NCI-H2196 (cell line): ENCODE data around the gene KCNJ6.

Source experiments
- DNase-seq: peaks from one replicate; lab custom pipeline; 2025; ENCODE audit not compliant: unreplicated experiment; lab: John Stamatoyannopoulos, UW

The KCNJ6 gene

DNA sequence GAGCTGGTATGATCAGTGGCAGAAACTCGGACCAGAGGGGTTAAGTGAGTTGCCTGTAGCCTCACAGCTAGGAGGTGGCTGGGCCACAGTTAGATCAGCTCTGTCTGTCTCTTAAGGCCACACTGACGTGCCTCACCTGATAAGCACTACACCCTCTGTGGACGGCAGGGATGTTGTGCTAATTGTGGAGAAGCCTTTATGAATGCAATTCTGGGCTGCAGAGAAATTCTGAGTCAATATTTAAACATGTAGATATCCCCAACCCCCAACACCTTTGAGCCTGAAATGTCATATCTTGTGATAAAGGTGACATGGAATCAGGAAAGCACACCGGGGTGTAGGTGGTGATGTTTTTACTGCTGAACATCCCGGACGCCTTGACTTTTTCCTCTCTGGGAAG, 88.3 kb downstream of the KCNJ6 start:
- no peak for DNase-seq

- DNase-seq, result no peak
Observed at GRCh38 chr21:37821786-37822450, 94.3 kb downstream of the KCNJ6 start.

DNA sequence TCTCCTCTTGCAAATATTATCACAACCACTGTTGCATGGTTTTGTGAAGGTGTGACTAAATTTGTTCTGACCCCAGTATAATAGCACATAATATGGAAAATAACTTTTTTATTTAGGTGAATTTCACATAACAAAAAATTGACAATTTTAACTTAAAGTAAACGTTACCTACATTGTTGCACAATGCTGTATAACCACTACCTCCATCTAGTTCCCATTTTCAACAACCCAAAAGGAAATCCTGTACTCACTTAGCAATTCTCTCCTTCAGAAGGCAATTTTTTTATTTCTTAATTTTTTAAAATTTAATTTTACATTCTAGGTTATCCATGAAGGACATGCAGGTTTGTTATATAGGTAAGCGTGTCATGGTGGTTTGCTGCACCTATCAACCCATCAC, 95.2 kb downstream of the KCNJ6 start:
- no peak for DNase-seq

- DNase-seq, result no peak
Observed at GRCh38 chr21:37819372-37819771, 96.9 kb downstream of the KCNJ6 start.

GRCh38 chr21:37817242-37817641, 99.0 kb downstream of the KCNJ6 start:
- DNase-seq, result no peak

- DNase-seq, result no peak
Observed at GRCh38 chr21:37815893-37816292, 100.4 kb downstream of the KCNJ6 start.

- DNase-seq, result no peak
Observed at GRCh38 chr21:37811711-37812110, 104.5 kb downstream of the KCNJ6 start.

DNA sequence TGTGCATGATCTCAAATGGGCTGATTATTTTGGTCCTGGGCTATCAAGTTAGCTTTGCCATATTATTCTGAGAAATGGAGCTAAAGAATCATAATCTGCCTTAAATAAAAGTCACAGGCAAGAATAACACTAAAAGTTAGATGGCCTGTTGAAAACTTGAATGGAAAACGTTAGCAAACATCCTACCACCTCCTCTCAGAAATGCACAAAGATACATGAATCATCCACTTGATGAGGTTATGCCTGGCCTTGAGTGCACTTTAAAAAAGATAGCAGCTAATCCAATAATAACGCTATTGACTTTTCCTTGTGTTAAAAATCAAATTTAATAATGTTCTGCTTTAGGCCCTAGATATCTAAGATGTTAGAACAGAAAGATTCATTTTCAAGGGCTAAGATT, 108.0 kb downstream of the KCNJ6 start:
- no peak for DNase-seq

GRCh38 chr21:37805266-37805665, 111.0 kb downstream of the KCNJ6 start:
- DNase-seq, result no peak

GRCh38 chr21:37804001-37804400, 112.3 kb downstream of the KCNJ6 start:
- DNase-seq, result no peak

- DNase-seq, result no peak
Observed at GRCh38 chr21:37803101-37803651, 113.1 kb downstream of the KCNJ6 start.

DNA sequence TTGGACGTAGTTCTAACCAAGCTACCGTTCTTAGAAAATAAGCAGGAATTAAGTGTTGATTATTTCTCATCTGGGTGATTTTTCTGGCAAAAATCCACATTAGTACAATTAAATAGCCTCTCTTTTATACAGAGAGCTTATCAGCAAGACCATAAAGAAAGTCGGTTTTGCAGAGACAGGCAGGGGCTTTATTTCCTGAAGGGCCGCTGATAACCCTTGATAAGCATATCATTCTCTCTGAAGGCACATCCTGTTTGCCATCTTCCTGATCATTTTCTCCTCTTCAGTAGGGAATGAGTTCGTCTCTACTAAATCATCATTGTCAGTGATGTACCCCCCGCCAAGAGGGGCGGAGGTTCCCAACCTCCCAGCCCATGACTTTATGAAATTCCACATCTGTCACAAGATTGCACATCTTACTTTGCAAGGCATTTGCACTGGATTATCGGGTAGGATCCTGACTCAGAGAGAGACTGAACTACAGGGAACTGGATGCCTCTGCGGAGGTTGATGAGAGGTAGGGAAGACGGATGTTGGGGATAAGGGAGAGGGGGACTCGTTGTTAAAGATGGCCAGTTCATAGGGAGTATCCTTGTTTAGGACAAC, 115.7 kb downstream of the KCNJ6 start:
- DNase-seq, result no peak

GRCh38 chr21:37800057-37800455, 116.2 kb downstream of the KCNJ6 start:
- no peak for DNase-seq

GRCh38 chr21:37799211-37800056, 116.8 kb downstream of the KCNJ6 start:
- DNase-seq, result no peak

DNA sequence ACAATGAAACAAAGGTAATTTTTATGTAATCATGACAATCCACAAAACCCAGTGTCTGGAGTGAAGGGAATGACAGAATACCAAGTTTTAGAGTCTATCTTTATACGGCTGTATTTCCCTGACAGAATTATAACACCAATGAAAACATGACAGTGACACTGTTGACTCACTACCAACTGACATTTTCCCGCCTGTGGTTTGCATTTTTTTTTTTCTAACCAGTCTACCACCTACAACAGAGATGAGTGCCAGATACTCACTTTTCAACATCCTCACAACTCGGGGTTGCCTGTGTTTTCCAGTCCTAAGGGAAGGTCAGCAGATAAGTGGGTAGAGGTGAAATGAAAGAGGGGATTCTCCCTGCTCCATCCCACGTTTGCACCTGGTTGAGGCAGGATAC, 118.9 kb downstream of the KCNJ6 start:
- no peak for DNase-seq

DNA sequence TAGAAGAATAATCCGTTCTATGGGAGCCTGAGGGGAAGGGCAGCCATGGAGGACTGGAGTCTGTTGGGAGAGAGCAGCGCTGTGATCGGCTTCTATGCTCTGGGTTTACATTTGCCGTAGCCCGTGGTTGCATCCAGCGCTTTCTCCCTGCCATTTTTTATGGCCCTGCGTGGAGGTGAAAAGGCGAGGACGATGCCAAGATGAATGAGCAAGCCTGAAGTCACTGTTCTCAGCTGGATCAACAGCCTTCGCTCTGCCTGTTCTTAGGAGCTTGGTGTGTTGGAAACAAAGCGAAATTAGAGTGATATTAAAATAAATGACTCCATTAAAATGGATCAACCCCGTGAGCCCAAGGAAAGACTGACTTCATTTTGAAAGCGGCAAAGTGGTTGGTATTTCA, 120.2 kb downstream of the KCNJ6 start:
- DNase-seq, result no peak

DNA sequence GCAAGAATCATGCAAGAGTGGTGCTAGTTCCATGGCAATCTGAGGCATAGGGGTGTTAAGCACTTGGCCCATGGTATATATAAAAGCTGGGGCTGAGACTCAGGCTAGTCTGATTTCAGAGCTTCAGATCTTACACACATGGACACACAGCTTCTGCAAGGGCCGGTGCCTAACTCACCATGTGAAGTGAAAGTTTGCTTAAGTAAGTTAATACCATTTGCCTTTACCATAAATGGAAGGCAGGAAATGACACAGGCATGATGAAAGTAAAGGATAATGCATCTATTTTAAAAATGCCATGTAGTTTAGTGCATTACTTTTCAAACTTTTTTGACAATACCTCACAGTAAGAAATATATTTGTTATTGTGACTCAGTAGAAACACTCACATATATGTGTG, 122.6 kb downstream of the KCNJ6 start:
- DNase-seq, result no peak

- no peak for DNase-seq
Observed at GRCh38 chr21:37792046-37792445, 124.2 kb downstream of the KCNJ6 start.

GRCh38 chr21:37790905-37791304, 125.4 kb downstream of the KCNJ6 start:
- DNase-seq, result no peak

DNA sequence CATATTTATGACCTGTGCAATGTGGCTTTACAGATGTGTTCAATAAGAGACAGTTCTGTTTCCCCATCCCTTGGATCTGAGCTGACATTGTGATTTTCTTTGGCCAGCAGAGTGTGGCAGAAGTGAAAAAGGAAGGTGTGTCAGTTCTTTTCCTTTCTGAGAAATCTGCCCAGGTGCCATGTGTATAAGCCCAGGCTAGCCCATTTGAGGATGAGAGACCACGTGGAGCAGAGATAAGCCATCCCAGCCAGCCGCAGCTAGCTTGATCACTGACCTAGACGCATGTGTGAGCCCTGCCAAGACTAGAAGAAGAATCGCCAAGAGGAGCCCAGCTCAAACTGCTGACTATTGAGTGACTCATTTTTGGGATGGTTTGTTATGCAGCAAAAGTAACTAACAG, 127.8 kb downstream of the KCNJ6 start:
- DNase-seq, result no peak

DNA sequence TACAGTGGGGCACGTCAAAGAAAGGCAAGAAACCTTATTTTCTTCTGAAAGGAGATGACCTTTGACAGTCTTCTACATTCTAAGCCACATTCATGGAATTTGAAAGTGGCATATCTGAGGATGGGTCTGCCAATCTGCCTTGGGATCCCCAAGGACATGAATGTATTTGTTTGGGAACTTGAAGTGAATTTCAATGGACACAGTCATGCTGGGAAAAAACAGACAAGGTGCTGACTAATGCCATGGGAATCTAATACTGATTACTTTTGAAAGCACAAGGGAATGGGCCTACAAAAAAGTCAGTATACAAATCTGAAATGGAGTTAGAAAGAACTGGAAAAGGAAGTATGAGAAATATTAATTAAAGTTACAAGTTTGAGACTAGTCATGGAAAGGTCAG, 128.8 kb downstream of the KCNJ6 start:
- no peak for DNase-seq
